PC-3 (cell line): ENCODE data around the gene MGMT.

Experiments
- EZH2phosphoT487 ChIP-seq: fragments of 300-600 bp; sonication (generic); IDR thresholded peaks from 2 replicates; pipeline ENCODE4 v1.6.1; 2018; ENCODE audit warnings: mild to moderate bottlenecking, antibody characterized with exemption, low read length, borderline replicate concordance
- TF ChIP-seq, protein P1 (sequence below): fragments of 300-600 bp; sonication (generic); conservative IDR thresholded peaks from 2 replicates; pipeline ENCODE4 v1.5.1; 2017; ENCODE audit warnings: antibody characterized with exemption, low read depth, mild to moderate bottlenecking, low read length

DNA sequence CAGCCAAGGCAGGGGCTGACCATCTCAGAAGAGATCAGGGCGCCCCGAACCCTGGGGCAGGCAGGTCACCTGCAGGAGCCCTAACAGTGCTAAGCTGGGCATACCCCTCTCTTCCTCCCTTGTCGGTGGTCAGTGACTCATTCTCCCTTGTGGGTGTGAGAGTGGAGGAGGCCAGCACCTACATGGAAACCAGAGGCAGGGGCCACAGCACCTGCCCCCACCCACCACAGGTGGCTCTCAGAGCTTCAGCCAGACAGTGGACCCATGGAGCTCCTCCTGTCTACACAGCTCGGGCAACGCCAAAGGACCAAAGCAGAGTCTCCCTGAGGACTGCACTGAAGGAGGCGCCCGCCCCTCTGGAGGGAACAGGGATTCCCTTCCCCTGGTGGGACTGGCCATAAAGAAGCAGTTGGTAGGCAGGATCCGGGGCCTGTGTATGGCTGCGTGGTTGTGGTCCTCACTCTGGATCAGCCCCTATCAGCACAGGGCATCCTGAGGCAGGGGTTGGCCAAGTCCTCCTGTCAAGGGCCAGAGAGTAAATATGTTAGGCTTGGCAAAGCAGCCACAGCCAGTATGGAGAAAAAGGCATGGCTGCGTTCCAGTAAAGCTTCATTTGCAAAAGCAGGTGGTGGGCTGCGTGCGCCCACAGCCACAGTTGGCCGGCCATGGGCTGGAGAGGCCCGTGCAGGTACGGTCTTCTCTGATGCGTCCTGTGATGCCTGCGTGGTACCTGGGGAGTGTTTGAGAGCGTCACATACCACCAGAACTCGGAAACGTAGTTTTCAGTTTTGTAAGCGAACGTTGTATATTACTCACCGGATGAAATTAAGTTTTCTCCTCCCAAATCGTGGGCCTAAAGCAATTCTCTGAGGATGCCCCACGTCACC lies 298.9 kb downstream of the MGMT start:
- TF ChIP-seq, protein P1, sequence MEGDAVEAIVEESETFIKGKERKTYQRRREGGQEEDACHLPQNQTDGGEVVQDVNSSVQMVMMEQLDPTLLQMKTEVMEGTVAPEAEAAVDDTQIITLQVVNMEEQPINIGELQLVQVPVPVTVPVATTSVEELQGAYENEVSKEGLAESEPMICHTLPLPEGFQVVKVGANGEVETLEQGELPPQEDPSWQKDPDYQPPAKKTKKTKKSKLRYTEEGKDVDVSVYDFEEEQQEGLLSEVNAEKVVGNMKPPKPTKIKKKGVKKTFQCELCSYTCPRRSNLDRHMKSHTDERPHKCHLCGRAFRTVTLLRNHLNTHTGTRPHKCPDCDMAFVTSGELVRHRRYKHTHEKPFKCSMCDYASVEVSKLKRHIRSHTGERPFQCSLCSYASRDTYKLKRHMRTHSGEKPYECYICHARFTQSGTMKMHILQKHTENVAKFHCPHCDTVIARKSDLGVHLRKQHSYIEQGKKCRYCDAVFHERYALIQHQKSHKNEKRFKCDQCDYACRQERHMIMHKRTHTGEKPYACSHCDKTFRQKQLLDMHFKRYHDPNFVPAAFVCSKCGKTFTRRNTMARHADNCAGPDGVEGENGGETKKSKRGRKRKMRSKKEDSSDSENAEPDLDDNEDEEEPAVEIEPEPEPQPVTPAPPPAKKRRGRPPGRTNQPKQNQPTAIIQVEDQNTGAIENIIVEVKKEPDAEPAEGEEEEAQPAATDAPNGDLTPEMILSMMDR = no peak
- TF ChIP-seq EZH2phosphoT487 = no peak
